ENCODE results near the gene LIPC.

DNA sequence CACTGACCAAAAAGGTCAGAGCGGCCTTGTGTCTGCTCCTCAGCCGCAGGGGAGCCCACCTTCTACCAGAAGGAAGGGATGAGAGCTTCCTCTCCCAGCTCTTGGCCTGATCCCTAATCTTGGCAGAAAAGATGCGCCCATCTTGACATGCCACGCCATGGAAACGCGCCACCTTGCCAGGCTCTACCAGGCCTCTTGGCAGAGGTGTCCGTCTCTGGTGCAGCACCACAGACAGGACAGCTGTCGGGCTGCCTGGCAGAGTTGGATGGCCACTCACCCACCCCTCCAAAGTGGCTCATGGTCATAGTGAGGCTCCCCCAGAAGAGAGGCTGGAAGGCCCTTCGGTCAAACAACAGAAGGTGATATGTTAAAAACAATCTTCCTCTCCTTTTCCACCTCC, 105.2 kb downstream of the LIPC start:
- TF ChIP-seq EZH2 (IDR thresholded peaks at IDR 0.05; ENCODE audit: insufficient read depth, poor library complexity, severe bottlenecking) (no peak), EZH2phosphoT487 (IDR thresholded peaks at IDR 0.05; ENCODE audit: insufficient read depth, low read depth) (no peak)

All from GM23248 (cell line).